H1 (cell line): ENCODE measurements around the gene OBI1. TPM values are rescaled to one million over a fixed set of nuclear protein-coding genes. Genes with fewer than 3 reads are reported as not detected.

Experiments
- CHD2 ChIP-seq: IDR thresholded peaks from 2 replicates; pipeline ENCODE4 v1.6.1; 2012; ENCODE audit warnings: low read length, improper control_type of control experiment
- EZH2 ChIP-seq: fragments of 200-600 bp; sonication (generic); IDR thresholded peaks from 2 replicates; pipeline ENCODE4 v1.7.1; 2012; ENCODE audit warnings: low read depth, mild to moderate bottlenecking, moderate library complexity, low read length, inconsistent platforms; ENCODE audit not compliant: severe bottlenecking
- JUN ChIP-seq: IDR thresholded peaks from 2 replicates; pipeline ENCODE4 v1.6.1; 2011; ENCODE audit warnings: low read depth, mild to moderate bottlenecking, improper control_type of control experiment, low read length
- KDM5A ChIP-seq: fragments of 200-600 bp; IDR thresholded peaks from 2 replicates; pipeline ENCODE4 v1.7.1; 2012; ENCODE audit warnings: mild to moderate bottlenecking, low read length, inconsistent platforms, mixed read lengths
- POU5F1 ChIP-seq: IDR thresholded peaks from 2 replicates; pipeline ENCODE4 v1.6.1; 2011; ENCODE audit warnings: low read depth, mild to moderate bottlenecking, low read length, moderate library complexity
- SIN3A ChIP-seq, 2 experiments: IDR thresholded peaks in 1 of 2; conservative IDR thresholded peaks in 1 of 2; 2 replicates each; pipeline ENCODE4 v1.6.1; 2011 to 2012; ENCODE audit warnings: low read length in 2 of 2, improper control_type of control experiment in 1 of 2, low read depth in 1 of 2, mild to moderate bottlenecking in 1 of 2
- TEAD4 ChIP-seq: IDR thresholded peaks from 2 replicates; pipeline ENCODE4 v1.6.1; 2012; ENCODE audit warnings: low read depth, low read length, inconsistent platforms, mixed read lengths
- polyA plus RNA-seq, 7 experiments: library from polyadenylated mRNA; depleted of rRNA in 3 of 7; stranded (reverse) in 5 of 7; unstranded in 2 of 7; fragments of >200 nt in 5 of 7; fragments of 200-250 nt in 2 of 7; gene quantifications; 1 replicate in 5 of 7; 2 replicates in 1 of 7; 4 replicates in 1 of 7; pipeline versions ENCODE4 v1.2.1 to v1.2.3, GENCODE V29; 2011 to 2013; ENCODE audit warnings: missing spikeins in 2 of 7, mixed read lengths in 2 of 7
- total RNA-seq: library from RNA; stranded (reverse); fragmentation: NEBNext Ultra II Directional; extraction: Animal tissue kit (Norgen Biotek cat#: 25700); gene quantifications from 2 replicates; pipeline ENCODE4 v1.2.1, GENCODE V29; 2021
- TF ChIP-seq, protein P1 (sequence below): fragments of 300-600 bp; sonication (generic); IDR thresholded peaks from 2 replicates; pipeline ENCODE4 v1.7.1; 2012; ENCODE audit warnings: low read length, moderate library complexity, mild to moderate bottlenecking, inconsistent platforms; ENCODE audit not compliant: insufficient replicate concordance

The OBI1 gene
- total and polyA plus RNA-seq, 2 of the 8 experiments (the other 6 are each of a cell fraction or from before 2014, with no cell fraction given): 7.1 to 14.3 TPM

DNA sequence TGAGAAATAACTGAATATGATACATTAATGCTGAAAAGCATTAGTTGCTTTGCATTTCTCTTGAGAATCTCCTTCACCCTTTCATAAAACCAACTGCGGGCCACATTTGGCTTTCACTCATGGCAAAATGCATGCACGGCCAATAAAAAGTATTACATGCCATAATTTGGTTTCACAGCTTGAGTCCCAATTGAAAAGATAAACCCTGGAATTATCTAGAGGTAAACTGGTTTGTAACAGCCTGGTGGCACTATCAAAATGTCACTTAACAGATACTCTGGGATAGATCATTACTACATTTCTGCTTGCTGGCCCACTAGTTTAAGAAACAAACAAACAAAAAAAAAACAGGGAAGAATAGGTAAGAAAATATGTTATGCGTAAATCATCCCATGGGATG is 3.9 kb downstream of the OBI1 start (continued):
- TF ChIP-seq, protein P1, sequence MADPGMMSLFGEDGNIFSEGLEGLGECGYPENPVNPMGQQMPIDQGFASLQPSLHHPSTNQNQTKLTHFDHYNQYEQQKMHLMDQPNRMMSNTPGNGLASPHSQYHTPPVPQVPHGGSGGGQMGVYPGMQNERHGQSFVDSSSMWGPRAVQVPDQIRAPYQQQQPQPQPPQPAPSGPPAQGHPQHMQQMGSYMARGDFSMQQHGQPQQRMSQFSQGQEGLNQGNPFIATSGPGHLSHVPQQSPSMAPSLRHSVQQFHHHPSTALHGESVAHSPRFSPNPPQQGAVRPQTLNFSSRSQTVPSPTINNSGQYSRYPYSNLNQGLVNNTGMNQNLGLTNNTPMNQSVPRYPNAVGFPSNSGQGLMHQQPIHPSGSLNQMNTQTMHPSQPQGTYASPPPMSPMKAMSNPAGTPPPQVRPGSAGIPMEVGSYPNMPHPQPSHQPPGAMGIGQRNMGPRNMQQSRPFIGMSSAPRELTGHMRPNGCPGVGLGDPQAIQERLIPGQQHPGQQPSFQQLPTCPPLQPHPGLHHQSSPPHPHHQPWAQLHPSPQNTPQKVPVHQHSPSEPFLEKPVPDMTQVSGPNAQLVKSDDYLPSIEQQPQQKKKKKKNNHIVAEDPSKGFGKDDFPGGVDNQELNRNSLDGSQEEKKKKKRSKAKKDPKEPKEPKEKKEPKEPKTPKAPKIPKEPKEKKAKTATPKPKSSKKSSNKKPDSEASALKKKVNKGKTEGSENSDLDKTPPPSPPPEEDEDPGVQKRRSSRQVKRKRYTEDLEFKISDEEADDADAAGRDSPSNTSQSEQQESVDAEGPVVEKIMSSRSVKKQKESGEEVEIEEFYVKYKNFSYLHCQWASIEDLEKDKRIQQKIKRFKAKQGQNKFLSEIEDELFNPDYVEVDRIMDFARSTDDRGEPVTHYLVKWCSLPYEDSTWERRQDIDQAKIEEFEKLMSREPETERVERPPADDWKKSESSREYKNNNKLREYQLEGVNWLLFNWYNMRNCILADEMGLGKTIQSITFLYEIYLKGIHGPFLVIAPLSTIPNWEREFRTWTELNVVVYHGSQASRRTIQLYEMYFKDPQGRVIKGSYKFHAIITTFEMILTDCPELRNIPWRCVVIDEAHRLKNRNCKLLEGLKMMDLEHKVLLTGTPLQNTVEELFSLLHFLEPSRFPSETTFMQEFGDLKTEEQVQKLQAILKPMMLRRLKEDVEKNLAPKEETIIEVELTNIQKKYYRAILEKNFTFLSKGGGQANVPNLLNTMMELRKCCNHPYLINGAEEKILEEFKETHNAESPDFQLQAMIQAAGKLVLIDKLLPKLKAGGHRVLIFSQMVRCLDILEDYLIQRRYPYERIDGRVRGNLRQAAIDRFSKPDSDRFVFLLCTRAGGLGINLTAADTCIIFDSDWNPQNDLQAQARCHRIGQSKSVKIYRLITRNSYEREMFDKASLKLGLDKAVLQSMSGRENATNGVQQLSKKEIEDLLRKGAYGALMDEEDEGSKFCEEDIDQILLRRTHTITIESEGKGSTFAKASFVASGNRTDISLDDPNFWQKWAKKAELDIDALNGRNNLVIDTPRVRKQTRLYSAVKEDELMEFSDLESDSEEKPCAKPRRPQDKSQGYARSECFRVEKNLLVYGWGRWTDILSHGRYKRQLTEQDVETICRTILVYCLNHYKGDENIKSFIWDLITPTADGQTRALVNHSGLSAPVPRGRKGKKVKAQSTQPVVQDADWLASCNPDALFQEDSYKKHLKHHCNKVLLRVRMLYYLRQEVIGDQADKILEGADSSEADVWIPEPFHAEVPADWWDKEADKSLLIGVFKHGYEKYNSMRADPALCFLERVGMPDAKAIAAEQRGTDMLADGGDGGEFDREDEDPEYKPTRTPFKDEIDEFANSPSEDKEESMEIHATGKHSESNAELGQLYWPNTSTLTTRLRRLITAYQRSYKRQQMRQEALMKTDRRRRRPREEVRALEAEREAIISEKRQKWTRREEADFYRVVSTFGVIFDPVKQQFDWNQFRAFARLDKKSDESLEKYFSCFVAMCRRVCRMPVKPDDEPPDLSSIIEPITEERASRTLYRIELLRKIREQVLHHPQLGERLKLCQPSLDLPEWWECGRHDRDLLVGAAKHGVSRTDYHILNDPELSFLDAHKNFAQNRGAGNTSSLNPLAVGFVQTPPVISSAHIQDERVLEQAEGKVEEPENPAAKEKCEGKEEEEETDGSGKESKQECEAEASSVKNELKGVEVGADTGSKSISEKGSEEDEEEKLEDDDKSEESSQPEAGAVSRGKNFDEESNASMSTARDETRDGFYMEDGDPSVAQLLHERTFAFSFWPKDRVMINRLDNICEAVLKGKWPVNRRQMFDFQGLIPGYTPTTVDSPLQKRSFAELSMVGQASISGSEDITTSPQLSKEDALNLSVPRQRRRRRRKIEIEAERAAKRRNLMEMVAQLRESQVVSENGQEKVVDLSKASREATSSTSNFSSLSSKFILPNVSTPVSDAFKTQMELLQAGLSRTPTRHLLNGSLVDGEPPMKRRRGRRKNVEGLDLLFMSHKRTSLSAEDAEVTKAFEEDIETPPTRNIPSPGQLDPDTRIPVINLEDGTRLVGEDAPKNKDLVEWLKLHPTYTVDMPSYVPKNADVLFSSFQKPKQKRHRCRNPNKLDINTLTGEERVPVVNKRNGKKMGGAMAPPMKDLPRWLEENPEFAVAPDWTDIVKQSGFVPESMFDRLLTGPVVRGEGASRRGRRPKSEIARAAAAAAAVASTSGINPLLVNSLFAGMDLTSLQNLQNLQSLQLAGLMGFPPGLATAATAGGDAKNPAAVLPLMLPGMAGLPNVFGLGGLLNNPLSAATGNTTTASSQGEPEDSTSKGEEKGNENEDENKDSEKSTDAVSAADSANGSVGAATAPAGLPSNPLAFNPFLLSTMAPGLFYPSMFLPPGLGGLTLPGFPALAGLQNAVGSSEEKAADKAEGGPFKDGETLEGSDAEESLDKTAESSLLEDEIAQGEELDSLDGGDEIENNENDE: no peak
- no peak for TF ChIP-seq JUN
- no peak for TF ChIP-seq EZH2
- no peak for TF ChIP-seq KDM5A
- TF ChIP-seq POU5F1: no peak
- no peak for TF ChIP-seq SIN3A (conservative IDR thresholded peaks at IDR 0.05 in 1 of 2, IDR thresholded peaks at IDR 0.05 in 1 of 2; ENCODE audit: low read depth in 1 of 2, low read length in 2 of 2)
- no peak for TF ChIP-seq TEAD4
- no peak for TF ChIP-seq CHD2
